GM21381 (cell line): ENCODE results near the gene SYT5.

Experiments
- ATAC-seq: cut with Tn5 transposase; IDR thresholded peaks from one replicate; pipeline ENCODE4 v1.9.1; 2021; ENCODE audit warnings: mild to moderate bottlenecking, moderate library complexity; ENCODE audit not compliant: unreplicated experiment

The SYT5 gene

GRCh38 chr19:55147545-55148251 is 32.4 kb downstream of the SYT5 start:
- no peak for ATAC-seq

GRCh38 chr19:55146705-55147273 is 33.3 kb downstream of the SYT5 start:
- no peak for ATAC-seq

GRCh38 chr19:55146078-55146704 is 33.9 kb downstream of the SYT5 start:
- no peak for ATAC-seq

GRCh38 chr19:55145232-55145631 is 34.9 kb downstream of the SYT5 start:
- no peak for ATAC-seq

- no peak for ATAC-seq
These were observed 38.4 kb downstream of the SYT5 start for GRCh38 chr19:55141696-55142095.

- no peak for ATAC-seq
These were observed 42.2 kb downstream of the SYT5 start for GRCh38 chr19:55137915-55138314.

- ATAC-seq: no peak
These were observed 43.5 kb downstream of the SYT5 start for GRCh38 chr19:55136399-55137102.

GRCh38 chr19:55134736-55135135 is 45.4 kb downstream of the SYT5 start:
- no peak for ATAC-seq

- ATAC-seq: no peak
These were observed 46.2 kb downstream of the SYT5 start for GRCh38 chr19:55133639-55134444.

GRCh38 chr19:55132453-55133129 is 47.5 kb downstream of the SYT5 start:
- no peak for ATAC-seq

- no peak for ATAC-seq
These were observed 48.7 kb downstream of the SYT5 start for GRCh38 chr19:55131421-55131820.
